ENCODE measurements around the gene NKX2-1. TPM values are rescaled to one million over a fixed set of nuclear protein-coding genes. Genes with fewer than 3 reads are reported as not detected.

Gene NKX2-1
- total and polyA plus RNA-seq, 2 experiments from 2014 or later = 0.11 TPM; not detected in 1

- H3K27ac ChIP-seq = no peak overlapping the region
- DNase-seq (ENCODE audit: low read depth in 1 of 2, low spot score in 1 of 2) = no peak
- no peaks in the 10 kb centered on the region for H3K9me3 ChIP-seq (ENCODE audit: low read depth)
- TF ChIP-seq CTCF (IDR thresholded peaks at IDR 0.05; ENCODE audit: low read depth, low read length) = no peak
- H3K27me3 ChIP-seq = peaks cover 38% of the 10 kb centered on the region
- H3K4me3 ChIP-seq = no peak overlapping the region
- H3K4me1 ChIP-seq (ENCODE audit: low read depth) = no peaks in the 10 kb centered on the region
- H3K36me3 ChIP-seq = no peaks in the 10 kb centered on the region
Measured at GRCh38 chr14:36474593-36474992, 45.4 kb downstream of the NKX2-1 start.

GRCh38 chr14:36471431-36471830, 48.6 kb downstream of the NKX2-1 start:
- no peaks in the 10 kb centered on the region for H3K36me3 ChIP-seq
- H3K27ac ChIP-seq = no peak overlapping the region
- H3K4me1 ChIP-seq (ENCODE audit: low read depth) = no peaks in the 10 kb centered on the region
- TF ChIP-seq CTCF (IDR thresholded peaks at IDR 0.05; ENCODE audit: low read depth, low read length) = no peak
- no peak overlapping the region for H3K4me3 ChIP-seq
- no peak for DNase-seq (ENCODE audit: low read depth in 1 of 2, low spot score in 1 of 2)
- peaks cover 49% of the 10 kb centered on the region for H3K27me3 ChIP-seq
- no peaks in the 10 kb centered on the region for H3K9me3 ChIP-seq (ENCODE audit: low read depth)

- no peak for TF ChIP-seq CTCF (IDR thresholded peaks at IDR 0.05; ENCODE audit: low read depth, low read length)
- no peak overlapping the region for H3K27ac ChIP-seq
- no peaks in the 10 kb centered on the region for H3K4me1 ChIP-seq (ENCODE audit: low read depth)
- H3K27me3 ChIP-seq = peaks cover 38% of the 10 kb centered on the region
- no peaks in the 10 kb centered on the region for H3K9me3 ChIP-seq (ENCODE audit: low read depth)
- H3K36me3 ChIP-seq = no peaks in the 10 kb centered on the region
- no peak for DNase-seq (ENCODE audit: low read depth in 1 of 2, low spot score in 1 of 2)
- no peak overlapping the region for H3K4me3 ChIP-seq
Measured at GRCh38 chr14:36467332-36467731, 52.7 kb downstream of the NKX2-1 start.

Other genes starting within 250 kb of the NKX2-1 start
- 12.6 and 13.1 TPM in 2 replicates for gene MBIP, start 199.6 kb downstream of the NKX2-1 start, total RNA-seq
- 30.9 and 31.9 TPM in 2 replicates for gene MBIP, start 199.6 kb downstream of the NKX2-1 start, polyA plus RNA-seq
- gene NKX2-8, start 62.4 kb upstream of the NKX2-1 start, total RNA-seq = 1.1 TPM in 1 of 2 replicates, not detected in the other
- not detected in 2 replicates for gene NKX2-8, start 62.4 kb upstream of the NKX2-1 start, polyA plus RNA-seq
- gene PAX9, start 141.6 kb upstream of the NKX2-1 start, total RNA-seq = not detected in 2 replicates
- 0.21 and 0.32 TPM in 2 replicates for gene PAX9, start 141.6 kb upstream of the NKX2-1 start, polyA plus RNA-seq